HepG2 (cell line): Measurements from ENCODE around the gene POLE4. TPM values are rescaled to one million over a fixed set of nuclear protein-coding genes. Genes with fewer than 3 reads are reported as not detected.

ENCODE experiments used
- HMG20A ChIP-seq: IDR thresholded peaks from 2 replicates; pipeline ENCODE4 v1.6.1; 2016; ENCODE audit warnings: borderline replicate concordance
- MED8 ChIP-seq: sonication (generic); formaldehyde crosslinking; IDR thresholded peaks from 2 replicates; pipeline ENCODE4 v1.8.1; 2023; ENCODE audit warnings: mild to moderate bottlenecking, missing genetic modification reagents; ENCODE audit not compliant: insufficient replicate concordance
- MTF1 ChIP-seq: sonication (generic); formaldehyde crosslinking; IDR thresholded peaks from 2 replicates; pipeline ENCODE4 v1.5.0; 2020; ENCODE audit warnings: missing genetic modification reagents
- SIX1 ChIP-seq: sonication (generic); formaldehyde crosslinking; IDR thresholded peaks from 2 replicates; pipeline ENCODE4 v1.4.0; 2020; ENCODE audit warnings: missing genetic modification reagents, borderline replicate concordance
- SKI ChIP-seq: fragments of 450-650 bp; IDR thresholded peaks from one replicate; pipeline ENCODE4 v1.6.1; 2018; ENCODE audit warnings: mild to moderate bottlenecking; ENCODE audit not compliant: partially characterized antibody
- SUZ12 ChIP-seq: fragments of 150-350 bp; IDR thresholded peaks from 2 replicates; pipeline ENCODE4 v1.6.1; 2014; ENCODE audit warnings: low read depth, low read length
- TGIF2 ChIP-seq: IDR thresholded peaks from 2 replicates; pipeline ENCODE4 v1.6.1; 2016; ENCODE audit warnings: control low read depth, missing compliant biosample characterization
- ZNF205 ChIP-seq: IDR thresholded peaks from 2 replicates; pipeline ENCODE4 v1.6.1; 2018; ENCODE audit warnings: missing biosample characterization, missing genetic modification reagents
- ZNF747 ChIP-seq: sonication (generic); formaldehyde crosslinking; IDR thresholded peaks from 2 replicates; pipeline ENCODE4 v1.8.1; 2023; ENCODE audit warnings: missing genetic modification reagents, mild to moderate bottlenecking, borderline replicate concordance
- ZNF766 ChIP-seq: sonication (generic); formaldehyde crosslinking; IDR thresholded peaks from 2 replicates; pipeline ENCODE4 v1.5.0; 2020; ENCODE audit warnings: missing genetic modification reagents, borderline replicate concordance
- polyA plus RNA-seq, 8 experiments: library from polyadenylated mRNA; depleted of rRNA in 3 of 8; stranded (reverse) in 7 of 8; unstranded in 1 of 8; fragments of >200 nt; fragmentation: Illumina TruSeq in 4 of 8; extraction: Trizol in 4 of 8; gene quantifications; 2 replicates each; pipeline versions ENCODE4 v1.2.1 to v1.2.3, GENCODE V29; 2011 to 2016; ENCODE audit warnings: low read depth in 4 of 8, missing spikeins in 1 of 8, mixed read lengths in 1 of 8; ENCODE audit not compliant: insufficient read depth in 1 of 8
- total RNA-seq, 5 experiments: library from RNA; depleted of rRNA; stranded (reverse); fragments of >200 nt; fragmentation: Illumina TruSeq; extraction: Trizol; gene quantifications; 2 replicates each; pipeline ENCODE4 v1.2.3, GENCODE V29; 2016; ENCODE audit warnings: low read depth in 1 of 5
- TF ChIP-seq, protein P1 (sequence below): sonication (generic); formaldehyde crosslinking; IDR thresholded peaks from 2 replicates; pipeline ENCODE4 v1.5.1; 2020; ENCODE audit warnings: mild to moderate bottlenecking, missing genetic modification reagents, moderate library complexity
- TF ChIP-seq, protein P2 (sequence below): sonication (generic); formaldehyde crosslinking; IDR thresholded peaks from 2 replicates; pipeline ENCODE4 v1.5.0; 2020; ENCODE audit warnings: missing genetic modification reagents
- TF ChIP-seq, protein P3 (sequence below): sonication (generic); formaldehyde crosslinking; IDR thresholded peaks from 2 replicates; pipeline ENCODE4 v1.4.0; 2020; ENCODE audit warnings: missing genetic modification reagents
- TF ChIP-seq, protein P4 (sequence below): sonication (generic); formaldehyde crosslinking; IDR thresholded peaks from 2 replicates; pipeline ENCODE4 v1.9.0; 2021; ENCODE audit warnings: mild to moderate bottlenecking, missing genetic modification reagents

Gene POLE4
- total and polyA plus RNA-seq, 2 of the 13 experiments (the other 11 are each of a cell fraction or from before 2014, with no cell fraction given), result 106 to 116 TPM

DNA sequence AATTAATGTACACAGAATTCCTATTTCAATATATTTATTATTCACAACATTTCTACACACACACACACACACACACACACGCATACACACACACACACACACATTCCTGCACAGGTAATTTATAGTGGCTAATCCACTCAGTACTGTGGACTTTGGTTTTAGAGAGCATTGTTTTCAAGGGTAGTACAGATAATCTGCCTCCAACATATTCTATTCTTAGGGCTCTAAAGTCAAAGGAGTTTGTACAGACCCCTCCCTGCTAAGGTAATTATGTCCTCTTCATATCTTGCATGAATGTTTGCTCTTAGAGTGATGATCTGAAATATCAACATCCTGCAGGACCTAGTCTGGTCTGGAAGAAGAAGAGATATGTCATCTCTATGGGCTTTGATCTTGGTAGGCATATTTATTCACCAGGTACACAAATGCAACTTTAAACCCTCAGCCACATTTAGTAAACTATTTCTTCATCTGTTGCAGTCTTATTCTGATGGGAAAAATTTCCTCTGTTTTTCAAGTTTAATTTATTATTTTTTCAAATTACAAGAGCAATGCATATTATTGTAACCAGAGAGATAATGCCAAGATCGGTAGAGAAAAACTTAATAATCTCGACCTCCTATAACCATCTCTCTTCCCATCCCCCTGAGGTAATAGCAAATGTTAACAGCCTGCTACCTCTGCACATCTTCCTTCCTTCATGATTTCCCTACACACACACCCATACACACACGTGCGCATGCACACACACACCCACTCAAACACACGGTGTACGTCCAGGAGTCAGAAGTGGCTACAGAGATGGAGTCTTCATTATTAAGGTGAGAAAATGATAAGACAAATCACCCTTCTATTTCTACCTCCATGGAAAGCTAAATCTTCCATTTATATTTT, 18.3 kb upstream of the POLE4 start (continued):
- TF ChIP-seq, protein P1, sequence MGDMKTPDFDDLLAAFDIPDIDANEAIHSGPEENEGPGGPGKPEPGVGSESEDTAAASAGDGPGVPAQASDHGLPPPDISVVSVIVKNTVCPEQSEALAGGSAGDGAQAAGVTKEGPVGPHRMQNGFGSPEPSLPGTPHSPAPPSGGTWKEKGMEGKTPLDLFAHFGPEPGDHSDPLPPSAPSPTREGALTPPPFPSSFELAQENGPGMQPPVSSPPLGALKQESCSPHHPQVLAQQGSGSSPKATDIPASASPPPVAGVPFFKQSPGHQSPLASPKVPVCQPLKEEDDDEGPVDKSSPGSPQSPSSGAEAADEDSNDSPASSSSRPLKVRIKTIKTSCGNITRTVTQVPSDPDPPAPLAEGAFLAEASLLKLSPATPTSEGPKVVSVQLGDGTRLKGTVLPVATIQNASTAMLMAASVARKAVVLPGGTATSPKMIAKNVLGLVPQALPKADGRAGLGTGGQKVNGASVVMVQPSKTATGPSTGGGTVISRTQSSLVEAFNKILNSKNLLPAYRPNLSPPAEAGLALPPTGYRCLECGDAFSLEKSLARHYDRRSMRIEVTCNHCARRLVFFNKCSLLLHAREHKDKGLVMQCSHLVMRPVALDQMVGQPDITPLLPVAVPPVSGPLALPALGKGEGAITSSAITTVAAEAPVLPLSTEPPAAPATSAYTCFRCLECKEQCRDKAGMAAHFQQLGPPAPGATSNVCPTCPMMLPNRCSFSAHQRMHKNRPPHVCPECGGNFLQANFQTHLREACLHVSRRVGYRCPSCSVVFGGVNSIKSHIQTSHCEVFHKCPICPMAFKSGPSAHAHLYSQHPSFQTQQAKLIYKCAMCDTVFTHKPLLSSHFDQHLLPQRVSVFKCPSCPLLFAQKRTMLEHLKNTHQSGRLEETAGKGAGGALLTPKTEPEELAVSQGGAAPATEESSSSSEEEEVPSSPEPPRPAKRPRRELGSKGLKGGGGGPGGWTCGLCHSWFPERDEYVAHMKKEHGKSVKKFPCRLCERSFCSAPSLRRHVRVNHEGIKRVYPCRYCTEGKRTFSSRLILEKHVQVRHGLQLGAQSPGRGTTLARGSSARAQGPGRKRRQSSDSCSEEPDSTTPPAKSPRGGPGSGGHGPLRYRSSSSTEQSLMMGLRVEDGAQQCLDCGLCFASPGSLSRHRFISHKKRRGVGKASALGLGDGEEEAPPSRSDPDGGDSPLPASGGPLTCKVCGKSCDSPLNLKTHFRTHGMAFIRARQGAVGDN (CRISPR knock-in tag), result no peak
- TF ChIP-seq ZNF747 (CRISPR knock-in tag) (no peak; the same call in 1 of the 2 replicates), ZNF205 (CRISPR knock-in tag) (peak; percentile 73), MED8 (peak; percentile 61), SUZ12 (no peak), TGIF2 (peak; percentile 50; the same call in 1 of the 2 replicates), MTF1 (CRISPR knock-in tag) (no peak), SIX1 (CRISPR knock-in tag) (peak; percentile 93), ZNF766 (CRISPR knock-in tag) (no peak), HMG20A (CRISPR knock-in tag) (peak; percentile 97), SKI (peak; percentile 93)
- TF ChIP-seq, protein P2, sequence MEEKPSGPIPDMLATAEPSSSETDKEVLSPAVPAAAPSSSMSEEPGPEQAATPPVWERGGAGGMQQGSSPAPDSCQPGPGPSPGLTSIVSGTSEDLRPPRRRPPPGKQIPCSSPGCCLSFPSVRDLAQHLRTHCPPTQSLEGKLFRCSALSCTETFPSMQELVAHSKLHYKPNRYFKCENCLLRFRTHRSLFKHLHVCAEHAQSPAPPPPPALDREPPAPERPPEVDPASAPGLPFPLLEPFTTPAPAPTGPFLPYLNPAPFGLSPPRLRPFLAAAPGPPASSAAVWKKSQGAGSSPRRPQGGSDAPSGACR (CRISPR knock-in tag), result peak; percentile 56; the same call in 1 of the 2 replicates
- TF ChIP-seq, protein P3, sequence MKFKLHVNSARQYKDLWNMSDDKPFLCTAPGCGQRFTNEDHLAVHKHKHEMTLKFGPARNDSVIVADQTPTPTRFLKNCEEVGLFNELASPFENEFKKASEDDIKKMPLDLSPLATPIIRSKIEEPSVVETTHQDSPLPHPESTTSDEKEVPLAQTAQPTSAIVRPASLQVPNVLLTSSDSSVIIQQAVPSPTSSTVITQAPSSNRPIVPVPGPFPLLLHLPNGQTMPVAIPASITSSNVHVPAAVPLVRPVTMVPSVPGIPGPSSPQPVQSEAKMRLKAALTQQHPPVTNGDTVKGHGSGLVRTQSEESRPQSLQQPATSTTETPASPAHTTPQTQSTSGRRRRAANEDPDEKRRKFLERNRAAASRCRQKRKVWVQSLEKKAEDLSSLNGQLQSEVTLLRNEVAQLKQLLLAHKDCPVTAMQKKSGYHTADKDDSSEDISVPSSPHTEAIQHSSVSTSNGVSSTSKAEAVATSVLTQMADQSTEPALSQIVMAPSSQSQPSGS, result peak; percentile 94
- TF ChIP-seq, protein P4, sequence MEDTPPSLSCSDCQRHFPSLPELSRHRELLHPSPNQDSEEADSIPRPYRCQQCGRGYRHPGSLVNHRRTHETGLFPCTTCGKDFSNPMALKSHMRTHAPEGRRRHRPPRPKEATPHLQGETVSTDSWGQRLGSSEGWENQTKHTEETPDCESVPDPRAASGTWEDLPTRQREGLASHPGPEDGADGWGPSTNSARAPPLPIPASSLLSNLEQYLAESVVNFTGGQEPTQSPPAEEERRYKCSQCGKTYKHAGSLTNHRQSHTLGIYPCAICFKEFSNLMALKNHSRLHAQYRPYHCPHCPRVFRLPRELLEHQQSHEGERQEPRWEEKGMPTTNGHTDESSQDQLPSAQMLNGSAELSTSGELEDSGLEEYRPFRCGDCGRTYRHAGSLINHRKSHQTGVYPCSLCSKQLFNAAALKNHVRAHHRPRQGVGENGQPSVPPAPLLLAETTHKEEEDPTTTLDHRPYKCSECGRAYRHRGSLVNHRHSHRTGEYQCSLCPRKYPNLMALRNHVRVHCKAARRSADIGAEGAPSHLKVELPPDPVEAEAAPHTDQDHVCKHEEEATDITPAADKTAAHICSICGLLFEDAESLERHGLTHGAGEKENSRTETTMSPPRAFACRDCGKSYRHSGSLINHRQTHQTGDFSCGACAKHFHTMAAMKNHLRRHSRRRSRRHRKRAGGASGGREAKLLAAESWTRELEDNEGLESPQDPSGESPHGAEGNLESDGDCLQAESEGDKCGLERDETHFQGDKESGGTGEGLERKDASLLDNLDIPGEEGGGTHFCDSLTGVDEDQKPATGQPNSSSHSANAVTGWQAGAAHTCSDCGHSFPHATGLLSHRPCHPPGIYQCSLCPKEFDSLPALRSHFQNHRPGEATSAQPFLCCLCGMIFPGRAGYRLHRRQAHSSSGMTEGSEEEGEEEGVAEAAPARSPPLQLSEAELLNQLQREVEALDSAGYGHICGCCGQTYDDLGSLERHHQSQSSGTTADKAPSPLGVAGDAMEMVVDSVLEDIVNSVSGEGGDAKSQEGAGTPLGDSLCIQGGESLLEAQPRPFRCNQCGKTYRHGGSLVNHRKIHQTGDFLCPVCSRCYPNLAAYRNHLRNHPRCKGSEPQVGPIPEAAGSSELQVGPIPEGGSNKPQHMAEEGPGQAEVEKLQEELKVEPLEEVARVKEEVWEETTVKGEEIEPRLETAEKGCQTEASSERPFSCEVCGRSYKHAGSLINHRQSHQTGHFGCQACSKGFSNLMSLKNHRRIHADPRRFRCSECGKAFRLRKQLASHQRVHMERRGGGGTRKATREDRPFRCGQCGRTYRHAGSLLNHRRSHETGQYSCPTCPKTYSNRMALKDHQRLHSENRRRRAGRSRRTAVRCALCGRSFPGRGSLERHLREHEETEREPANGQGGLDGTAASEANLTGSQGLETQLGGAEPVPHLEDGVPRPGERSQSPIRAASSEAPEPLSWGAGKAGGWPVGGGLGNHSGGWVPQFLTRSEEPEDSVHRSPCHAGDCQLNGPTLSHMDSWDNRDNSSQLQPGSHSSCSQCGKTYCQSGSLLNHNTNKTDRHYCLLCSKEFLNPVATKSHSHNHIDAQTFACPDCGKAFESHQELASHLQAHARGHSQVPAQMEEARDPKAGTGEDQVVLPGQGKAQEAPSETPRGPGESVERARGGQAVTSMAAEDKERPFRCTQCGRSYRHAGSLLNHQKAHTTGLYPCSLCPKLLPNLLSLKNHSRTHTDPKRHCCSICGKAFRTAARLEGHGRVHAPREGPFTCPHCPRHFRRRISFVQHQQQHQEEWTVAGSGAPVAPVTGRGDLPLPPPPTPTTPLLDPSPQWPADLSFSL (CRISPR knock-in tag), result peak; percentile 96
